T47D (cell line): ENCODE data around the gene GPRC5B.

Source experiments
- DNase-seq, 2 experiments: peaks; one replicate each; pipeline versions ENCODE4 v3.0.0 to v3.0.0-alpha.2; 2011 to 2012; ENCODE audit warnings: low read depth in 1 of 2, low spot score in 1 of 2
- JUND ChIP-seq: IDR thresholded peaks from 2 replicates; pipeline ENCODE4 v1.6.1; 2012; ENCODE audit warnings: low read depth
- in situ Hi-C: cut with HindIII; loops from 2 replicates; pipeline ENCODE4 v1.10.0; 2016; ENCODE audit warnings: low sequenced_read_pairs, low pct_unique_long_range_greater_than_20kb

The GPRC5B gene

DNA sequence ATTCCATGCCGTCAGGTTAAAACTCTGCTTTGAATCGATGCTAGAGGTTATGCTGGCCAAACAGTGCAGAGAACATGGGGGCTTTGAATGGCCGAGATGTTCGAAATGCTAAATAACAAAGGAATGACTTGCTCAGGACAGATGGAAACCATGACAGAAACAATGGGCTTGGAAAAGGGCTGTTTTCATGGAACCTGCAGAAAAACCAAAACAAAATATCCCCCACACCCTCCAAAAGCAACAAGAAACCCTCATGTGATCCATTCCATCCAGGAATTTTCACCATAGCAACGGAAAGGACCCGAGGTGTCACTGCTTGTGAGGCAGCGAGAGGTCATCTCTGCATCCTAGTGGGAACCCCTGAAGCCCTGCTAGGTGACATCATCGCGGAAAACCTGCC lies 25.5 kb downstream of the GPRC5B start:
- in situ Hi-C loops, result no loop called here
- DNase-seq, result no peak
- TF ChIP-seq JUND, result no peak

DNA sequence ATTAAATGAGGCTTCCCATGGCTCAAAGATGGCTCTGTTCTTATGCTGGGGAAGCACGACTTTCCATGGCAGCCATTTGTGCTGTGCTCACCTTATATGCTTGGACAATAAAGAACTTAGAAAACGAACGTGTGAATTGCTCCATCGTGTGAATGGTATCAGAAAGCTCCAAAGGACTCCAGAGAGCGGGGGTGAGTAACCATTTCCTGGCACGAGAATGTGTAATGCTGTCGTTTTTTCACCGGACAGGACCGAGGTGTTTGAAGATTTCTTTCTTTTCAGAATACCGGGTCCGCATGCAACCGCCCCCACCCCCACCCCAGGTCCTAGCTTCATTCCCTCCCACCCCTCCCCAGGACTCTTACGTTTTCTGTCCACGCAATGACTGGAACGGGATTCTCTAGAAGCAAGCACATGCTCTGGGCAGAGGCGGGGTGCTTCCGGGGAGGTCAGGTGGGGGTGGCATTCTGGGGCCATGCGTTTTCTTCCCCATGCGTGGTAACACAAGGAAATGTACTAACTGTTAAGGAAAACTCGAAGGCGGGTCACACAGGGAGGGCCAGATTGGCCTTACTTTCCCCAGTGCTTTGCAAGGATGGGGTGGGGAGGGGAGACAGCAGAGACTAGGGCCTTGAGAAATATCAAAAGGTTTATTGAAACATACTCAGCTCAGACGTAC lies 26.2 kb downstream of the GPRC5B start:
- no peak for DNase-seq
- TF ChIP-seq JUND, result no peak
- in situ Hi-C loops, result no loop called here

DNA sequence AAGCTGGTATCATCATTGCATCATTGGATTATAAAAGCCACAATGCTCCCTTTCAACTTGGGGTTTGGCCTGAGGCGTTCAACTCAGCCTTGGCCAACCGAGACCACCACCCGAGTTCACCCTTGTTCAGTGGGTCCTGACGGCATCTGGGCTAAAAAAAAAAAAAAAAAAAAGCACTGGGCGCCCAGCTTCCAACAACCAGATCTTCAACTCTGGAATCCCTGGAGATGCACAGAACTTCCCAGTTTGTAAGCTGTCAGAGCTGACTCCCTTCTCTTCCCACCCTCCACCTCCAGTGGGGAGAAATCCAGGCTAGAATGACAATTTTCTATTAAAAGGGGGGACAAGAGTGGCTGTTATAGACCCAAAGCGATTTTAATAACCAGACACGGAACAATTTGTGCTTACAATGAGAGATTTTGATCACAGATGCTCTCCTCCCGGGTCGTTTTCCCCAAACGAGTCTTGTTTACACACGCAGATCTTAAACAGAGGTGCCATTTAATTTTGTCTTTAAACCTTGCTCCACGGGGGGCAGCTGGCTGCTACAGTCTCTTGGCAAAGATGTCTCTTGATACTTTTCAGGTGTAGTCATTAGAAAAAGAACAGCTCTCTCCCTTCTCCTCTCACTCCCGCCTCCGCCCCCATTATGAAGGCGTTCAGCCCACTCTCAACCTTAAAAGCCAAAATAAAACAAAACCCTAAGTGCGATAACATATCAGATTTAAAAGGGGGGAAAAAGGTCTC lies 26.9 kb downstream of the GPRC5B start:
- TF ChIP-seq JUND, result no peak
- in situ Hi-C loops, result no loop called here
- no peak for DNase-seq

GRCh38 chr16:19856120-19856519 lies 28.5 kb downstream of the GPRC5B start:
- no peak for DNase-seq
- in situ Hi-C loops, result no loop called here
- no peak for TF ChIP-seq JUND

DNA sequence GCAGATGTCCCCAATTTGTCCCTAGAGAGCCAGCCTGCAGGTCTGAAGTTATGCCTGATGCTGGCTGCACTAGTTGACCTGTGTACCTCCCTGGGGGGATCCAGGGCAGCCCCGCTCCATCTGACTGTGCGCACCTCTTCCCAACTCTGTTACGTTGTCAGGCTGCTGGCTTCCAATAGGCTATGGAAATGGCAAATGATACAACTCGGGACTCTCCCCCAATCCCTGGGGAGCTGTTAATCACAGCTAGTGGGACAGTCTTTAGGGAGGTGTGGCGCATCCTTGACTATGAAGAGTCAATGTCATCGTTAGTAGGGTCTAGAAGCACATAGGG lies 30.1 kb downstream of the GPRC5B start:
- no peak for DNase-seq
- in situ Hi-C loops, result no loop called here
- TF ChIP-seq JUND, result no peak

DNA sequence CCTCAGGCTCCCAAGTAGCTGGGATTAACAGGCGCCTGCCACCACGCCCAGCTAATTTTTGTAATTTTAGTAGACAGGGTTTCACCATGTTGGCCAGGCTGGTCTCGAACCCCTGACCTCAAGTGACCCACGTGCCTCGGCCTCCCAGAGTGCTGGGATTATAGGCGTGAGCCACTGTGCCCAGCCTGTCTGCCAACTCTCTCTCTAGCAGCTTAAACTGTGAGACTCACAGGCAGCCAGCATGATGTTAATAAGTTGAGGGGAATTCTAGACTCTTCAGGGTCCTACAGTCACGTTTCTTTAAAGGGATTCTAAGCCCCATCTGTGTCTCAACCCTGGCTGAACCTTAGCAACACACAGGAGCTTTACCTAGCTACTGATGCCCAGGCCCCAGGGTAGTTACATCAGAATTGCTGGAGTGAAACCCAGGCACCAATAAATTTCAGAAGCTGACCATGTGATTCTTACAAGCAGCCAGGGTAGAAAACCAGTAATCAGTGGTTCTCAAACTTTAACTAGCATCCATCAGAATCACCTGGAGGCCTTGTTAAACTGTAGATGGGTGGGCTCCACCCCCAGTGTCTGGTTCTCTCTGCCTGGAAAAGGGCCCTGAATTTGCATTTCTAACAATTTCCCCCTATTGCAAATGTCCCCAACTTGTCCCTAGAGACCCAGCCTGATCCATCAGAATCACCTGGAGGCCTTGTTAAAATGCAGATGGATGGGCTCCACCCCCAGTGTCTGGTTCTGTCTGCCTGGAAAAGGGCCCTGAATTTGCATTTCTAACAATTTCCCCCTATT lies 30.7 kb downstream of the GPRC5B start:
- in situ Hi-C loops, result no loop called here
- TF ChIP-seq JUND, result no peak
- DNase-seq, result no peak

DNA sequence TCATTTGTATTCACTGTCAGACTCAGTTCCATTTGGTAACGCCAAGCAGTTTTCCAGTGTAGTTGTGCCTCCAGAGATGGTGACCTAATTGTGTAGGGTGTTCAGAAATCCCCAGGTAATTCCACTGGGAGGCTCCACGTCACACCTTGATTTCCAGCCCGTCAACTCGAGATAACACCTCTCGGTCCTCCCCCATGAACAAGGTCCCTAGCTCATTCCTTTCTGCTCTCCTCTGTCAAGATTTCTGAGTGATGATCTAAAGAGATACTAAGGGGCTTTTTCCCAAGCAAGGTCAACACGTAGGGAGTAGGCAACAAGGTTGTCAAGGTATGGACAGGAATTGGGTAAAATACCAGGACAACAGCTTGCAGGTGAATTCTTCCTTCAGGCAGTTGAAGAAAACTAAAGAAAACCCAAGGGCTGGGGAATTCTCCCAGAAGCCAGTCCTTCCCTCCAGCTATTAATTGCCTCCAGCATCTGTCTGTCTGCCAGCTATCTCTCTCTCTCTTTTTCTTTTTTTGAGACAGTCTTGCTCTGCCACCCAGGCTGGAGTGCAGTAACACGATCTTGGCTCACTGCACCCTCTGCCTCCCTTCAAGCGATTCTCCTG lies 31.4 kb downstream of the GPRC5B start:
- TF ChIP-seq JUND, result no peak
- in situ Hi-C loops, result no loop called here
- DNase-seq, result no peak

GRCh38 chr16:19851476-19851875 lies 33.2 kb downstream of the GPRC5B start:
- in situ Hi-C loops, result no loop called here
- DNase-seq, result no peak
- TF ChIP-seq JUND, result no peak

- DNase-seq, result no peak
- in situ Hi-C loops, result no loop called here
- TF ChIP-seq JUND, result no peak
Observed at GRCh38 chr16:19850131-19850817, 34.4 kb downstream of the GPRC5B start.

- in situ Hi-C loops, result no loop called here
- no peak for DNase-seq
- no peak for TF ChIP-seq JUND
Observed at GRCh38 chr16:19848756-19849155, 35.9 kb downstream of the GPRC5B start.

- in situ Hi-C loops, result no loop called here
- TF ChIP-seq JUND, result no peak
- DNase-seq, result no peak
Observed at GRCh38 chr16:19846436-19846835, 38.2 kb downstream of the GPRC5B start.

- no peak for TF ChIP-seq JUND
- DNase-seq, result no peak
- in situ Hi-C loops, result no loop called here
Observed at GRCh38 chr16:19844945-19845641, 39.6 kb downstream of the GPRC5B start.
